Measurements from ENCODE around the gene TFAP2E.

DNA sequence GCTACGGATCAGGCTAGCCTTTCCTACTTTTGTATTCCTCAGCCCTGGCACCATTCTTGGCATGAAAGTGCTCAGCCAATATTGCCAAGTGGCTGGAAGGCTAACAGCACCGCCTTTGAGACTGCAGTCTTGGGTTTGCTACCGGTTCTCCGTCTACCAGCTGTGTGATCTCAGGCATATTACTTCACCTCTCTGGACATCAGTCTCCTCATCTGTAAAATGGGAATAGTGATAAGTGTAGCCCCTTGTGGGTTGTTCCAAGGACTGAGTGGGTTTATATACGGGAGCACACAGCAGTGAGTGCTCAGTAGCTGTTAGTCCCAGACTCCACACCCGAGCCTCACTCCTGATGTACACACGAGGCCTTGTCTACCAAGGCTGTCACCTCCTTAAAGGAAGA lies 13.7 kb downstream of the TFAP2E start:
- TF ChIP-seq, protein P1, sequence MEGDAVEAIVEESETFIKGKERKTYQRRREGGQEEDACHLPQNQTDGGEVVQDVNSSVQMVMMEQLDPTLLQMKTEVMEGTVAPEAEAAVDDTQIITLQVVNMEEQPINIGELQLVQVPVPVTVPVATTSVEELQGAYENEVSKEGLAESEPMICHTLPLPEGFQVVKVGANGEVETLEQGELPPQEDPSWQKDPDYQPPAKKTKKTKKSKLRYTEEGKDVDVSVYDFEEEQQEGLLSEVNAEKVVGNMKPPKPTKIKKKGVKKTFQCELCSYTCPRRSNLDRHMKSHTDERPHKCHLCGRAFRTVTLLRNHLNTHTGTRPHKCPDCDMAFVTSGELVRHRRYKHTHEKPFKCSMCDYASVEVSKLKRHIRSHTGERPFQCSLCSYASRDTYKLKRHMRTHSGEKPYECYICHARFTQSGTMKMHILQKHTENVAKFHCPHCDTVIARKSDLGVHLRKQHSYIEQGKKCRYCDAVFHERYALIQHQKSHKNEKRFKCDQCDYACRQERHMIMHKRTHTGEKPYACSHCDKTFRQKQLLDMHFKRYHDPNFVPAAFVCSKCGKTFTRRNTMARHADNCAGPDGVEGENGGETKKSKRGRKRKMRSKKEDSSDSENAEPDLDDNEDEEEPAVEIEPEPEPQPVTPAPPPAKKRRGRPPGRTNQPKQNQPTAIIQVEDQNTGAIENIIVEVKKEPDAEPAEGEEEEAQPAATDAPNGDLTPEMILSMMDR (IDR thresholded peaks at IDR 0.05; ENCODE audit: poor library complexity) = no peak
- no peak for TF ChIP-seq EZH2phosphoT487 (IDR thresholded peaks at IDR 0.05; ENCODE audit: low read depth, severe bottlenecking, unreplicated experiment)
